GDM1 (cell line): ENCODE results near the gene CRYBG1.

Source experiments
- DNase-seq: peaks from one replicate; lab custom pipeline; 2025; lab: John Stamatoyannopoulos, UW

Gene CRYBG1

DNA sequence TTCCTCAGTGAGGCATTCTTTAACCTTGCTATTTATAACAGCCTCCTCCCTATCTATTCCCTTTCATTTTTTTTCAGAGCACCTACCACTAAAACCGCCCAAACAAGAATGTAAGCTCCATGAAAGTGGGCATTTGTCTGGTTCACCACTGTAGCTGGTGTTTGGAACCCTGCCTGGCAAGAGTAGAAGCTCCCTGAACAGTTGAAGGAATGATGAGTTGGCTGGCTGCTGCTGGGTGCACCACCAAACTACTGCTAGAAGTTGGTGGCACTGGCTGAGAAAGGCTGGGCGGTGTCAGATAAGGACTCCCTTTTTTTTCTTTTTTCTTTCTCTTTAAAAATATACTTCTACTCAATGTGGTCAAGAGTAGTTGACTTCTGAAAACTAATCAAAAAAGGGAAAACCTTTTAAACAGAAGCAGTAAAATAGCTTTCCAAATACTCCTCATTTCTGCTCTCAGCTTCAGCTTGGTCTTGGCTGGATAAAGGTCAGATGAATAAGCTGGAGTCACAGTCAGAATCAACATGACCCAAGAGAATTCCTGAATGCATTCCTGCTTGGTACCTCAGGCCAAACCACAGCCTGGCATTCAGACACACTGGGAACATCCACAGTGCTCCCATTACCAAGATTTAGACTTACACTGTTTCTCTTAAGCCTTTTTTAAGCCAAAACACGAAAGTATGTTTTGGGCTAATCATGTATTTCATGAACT, 230.8 kb downstream of the CRYBG1 start:
- DNase-seq, result no peak

DNA sequence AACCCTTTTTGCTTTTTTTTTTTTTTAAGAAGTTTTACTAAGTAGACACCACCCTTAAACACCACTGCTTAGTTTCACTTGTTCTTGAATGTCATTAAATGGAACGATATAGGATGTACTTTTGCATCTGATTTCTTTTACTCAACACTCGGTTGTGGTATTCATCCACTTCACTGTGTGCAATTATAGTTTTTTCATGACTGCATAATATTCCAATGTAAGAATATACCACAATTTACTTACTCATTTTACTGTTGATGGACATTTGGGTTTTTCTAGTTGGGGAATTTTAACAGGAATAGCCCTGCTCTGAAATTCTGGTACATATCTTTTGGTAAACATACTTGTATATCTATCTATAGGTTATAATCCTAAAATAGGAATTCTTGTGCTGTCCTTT, 238.9 kb downstream of the CRYBG1 start:
- no peak for DNase-seq

DNA sequence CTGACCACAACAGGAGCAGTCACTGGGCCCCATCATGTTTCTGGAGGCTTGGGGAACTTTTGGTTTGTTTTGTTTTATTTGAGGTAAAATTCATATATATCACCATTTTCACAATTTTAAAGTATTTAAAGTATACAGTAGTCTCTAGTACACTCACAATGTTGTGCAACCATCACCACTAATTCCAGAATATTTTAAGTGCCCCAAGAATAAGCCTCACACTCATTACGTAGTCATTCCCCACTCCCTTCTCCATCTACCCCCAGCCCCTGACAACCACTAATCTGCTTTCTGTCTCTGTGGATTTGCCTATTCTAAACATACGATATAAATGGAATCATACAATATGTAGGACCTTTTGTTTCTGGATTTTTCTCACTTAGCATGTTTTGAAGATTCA, 239.8 kb downstream of the CRYBG1 start:
- no peak for DNase-seq

DNA sequence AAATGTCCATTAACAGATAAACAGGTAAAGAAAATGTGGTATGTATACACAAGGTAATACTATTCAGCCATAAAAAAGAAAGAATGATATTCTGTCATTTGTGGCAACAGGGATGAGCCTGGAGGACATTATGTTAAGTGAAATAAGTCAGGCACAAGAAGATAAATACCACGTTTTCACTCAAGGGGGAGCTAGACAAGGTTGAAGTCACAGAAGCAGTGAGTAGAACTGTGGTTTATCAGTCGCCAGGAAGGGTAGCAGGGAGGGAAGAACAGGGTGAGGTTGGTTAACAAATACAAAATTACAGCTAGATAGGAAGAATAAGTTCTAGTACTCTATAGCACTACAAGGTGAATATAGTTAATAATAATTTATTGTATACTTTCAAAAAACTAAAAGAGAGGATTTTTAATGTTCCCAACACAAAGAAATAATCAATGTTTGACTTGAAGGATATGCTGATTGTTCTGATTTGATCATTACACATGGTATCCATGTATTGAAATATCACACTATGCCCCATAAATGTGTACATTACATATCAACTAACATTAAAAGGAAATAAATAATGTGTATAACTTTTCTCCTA, 247.7 kb downstream of the CRYBG1 start:
- peak; percentile 26 for DNase-seq

DNA sequence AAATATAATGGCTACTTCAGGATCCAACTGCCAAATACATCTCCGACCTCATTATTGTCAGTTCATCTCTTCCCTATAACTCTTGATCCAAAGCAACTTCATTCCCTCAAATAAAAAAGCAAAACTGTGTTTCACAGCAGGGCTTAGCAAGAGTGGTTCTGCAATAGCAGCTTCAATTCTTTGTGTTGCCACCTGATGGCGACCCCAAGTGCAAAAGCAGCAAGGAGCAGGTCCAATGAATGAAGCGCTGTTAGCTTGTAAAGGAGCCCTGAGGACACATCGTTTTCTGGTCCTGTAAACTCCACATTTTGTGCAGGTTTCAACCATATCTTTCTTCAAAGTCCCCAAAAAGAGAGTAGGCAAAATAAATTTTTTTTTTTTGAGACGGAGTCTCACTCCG, 249.2 kb downstream of the CRYBG1 start:
- no peak for DNase-seq

DNA sequence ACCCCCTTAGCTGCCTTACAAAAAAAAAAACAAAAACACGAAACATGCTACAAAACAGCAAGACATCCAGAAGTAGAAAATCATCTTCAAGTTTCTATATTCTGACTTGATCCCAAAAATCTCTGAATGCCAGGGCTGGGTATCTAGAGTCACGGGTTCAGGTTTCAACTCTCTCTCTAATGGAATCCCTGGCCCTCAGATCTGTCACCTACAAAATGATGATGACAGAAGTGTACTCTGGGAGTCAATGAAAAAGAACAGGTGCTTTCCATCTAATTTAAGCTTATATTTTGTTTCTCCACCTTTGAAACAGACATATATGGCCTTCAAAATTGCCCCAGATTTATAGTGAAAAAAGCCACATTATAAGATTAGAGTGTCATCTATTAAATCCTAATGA, 250.5 kb downstream of the CRYBG1 start:
- no peak for DNase-seq

DNA sequence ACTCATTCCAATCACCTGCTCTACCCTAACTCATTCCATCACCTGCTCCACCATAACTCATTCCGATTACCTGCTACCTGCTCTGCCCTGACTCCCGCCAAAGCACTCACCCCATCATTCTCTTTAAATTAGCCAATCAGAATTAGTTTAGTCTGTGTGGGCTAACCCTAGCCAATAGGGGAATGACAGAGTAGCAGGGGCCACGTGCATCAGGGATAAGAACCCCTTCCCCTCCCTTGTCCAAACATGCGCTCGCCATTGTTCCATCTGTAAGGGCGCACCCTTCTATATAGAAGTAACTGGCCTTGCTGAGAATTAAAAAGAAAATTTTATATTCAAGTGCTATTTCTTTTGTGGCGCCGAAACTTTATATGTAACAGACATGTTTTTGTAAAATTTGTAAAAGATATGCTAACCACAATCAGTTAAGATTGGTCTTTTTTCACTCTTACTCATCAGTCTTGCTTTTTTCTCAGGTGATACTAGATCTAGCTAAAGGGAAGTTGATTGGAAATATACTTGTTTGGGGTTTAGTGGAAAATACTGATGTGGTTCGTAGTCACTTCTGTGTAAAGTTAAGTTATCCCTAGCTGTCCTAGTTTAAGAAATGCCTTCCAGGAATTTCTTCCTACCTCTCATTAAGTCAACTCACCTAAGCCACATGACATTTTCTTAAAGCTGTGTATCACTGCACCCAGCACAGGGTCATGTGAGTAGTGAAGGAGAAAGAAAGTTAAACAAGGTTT, 252.3 kb downstream of the CRYBG1 start:
- DNase-seq, result no peak

DNA sequence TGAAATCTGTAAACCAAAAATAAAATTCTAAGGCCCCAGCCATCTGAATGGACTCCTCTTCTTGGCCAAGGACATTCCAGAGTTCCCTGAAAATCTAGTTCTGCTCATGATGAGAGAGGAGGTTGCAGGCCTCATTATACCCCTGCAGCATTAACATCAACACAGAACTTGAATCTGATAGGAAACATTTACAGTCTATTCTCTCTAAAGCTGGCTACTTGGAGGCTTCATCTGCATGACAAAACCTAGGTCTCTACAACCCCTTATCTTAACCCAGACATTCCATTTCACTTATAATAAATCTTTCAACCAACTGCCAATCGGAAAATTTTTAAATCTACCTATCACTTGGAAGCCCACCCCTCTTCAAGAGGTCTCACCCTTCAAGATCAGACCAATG, 253.1 kb downstream of the CRYBG1 start:
- DNase-seq, result no peak

DNA sequence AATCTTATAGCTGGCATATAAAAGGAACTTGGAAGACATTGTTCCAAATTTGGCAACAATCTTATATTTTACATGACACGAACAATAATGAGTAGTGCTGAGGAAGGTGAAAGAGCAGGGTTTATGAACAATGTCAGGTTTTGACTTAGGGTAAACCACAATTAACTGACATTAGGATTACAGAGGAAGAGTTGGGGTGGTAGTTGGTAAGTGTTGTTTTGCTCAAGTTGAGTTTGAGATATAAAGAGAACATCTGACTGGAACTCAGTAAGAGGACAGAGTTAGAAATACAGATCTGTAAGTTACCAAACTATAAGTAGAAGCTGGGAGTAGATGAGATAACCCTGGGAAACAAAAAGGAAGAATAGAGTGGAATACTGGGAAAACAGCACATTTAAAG, 253.6 kb downstream of the CRYBG1 start:
- DNase-seq, result no peak

DNA sequence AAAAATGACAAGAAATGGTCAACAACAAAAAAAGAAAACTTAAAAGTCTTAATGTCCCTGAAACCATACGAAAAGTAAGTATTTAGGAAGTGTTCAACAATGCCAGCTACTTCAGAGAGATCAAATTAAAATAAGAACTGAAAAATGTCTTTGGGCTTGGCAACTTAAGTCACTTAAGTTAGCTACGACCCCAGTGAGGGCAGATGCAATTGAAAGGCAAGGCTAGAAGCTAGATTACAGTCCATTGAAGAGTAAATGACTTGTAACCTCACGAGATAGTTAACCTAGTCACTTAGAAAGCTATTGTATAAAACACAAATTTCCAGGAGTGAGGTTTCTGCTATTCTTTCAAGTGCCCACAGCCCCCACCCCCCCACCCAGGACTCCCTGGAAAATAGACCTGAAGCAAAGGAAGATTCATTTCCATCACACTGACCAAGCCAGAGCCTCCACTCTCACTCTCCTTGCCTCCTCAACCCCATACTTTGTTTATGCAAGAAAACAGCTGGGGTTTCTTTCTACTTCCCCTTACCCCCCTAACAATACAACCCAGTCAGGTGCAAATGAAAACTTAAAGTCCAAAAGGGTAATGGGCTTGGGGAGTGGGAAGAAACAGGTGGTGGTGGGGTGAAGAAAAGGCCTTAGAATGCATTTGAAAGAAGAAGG, 254.2 kb downstream of the CRYBG1 start:
- no peak for DNase-seq

DNA sequence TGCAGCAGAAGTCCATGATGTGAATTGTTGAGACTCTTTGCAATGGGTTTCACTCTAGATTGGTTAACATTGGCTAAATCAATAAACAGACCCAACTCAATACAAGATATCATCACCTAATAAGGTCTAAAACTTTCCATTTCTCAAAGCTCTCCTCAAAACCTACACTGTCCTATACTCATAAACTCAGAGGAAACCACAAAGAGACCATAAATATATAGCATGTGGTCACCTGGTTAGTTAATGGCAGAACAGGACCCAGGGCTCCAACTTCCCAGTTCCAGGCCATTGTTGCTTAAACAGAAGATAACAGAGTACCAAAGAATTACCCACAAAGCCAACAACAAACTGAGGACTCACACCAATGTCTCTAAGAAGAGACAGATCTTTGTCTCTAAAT, 256.8 kb downstream of the CRYBG1 start:
- no peak for DNase-seq

DNA sequence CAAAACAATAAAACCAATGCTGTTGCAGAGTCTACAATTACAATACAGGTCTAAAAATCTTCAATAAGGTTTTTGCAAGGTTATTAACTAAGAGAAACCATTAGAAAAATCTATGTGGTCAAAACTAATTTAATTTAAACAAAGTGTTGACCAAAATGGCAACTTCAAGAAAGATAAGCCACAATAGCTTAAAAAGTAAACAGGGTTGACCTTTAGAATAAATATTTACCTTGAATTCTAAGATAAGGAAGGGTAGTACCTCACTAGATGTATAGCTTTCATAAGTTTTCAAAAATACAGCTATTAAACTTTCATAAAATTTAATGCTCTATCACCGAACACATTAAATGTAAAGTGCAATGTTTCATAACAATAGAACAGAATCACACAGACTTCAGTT, 257.3 kb downstream of the CRYBG1 start:
- no peak for DNase-seq

DNA sequence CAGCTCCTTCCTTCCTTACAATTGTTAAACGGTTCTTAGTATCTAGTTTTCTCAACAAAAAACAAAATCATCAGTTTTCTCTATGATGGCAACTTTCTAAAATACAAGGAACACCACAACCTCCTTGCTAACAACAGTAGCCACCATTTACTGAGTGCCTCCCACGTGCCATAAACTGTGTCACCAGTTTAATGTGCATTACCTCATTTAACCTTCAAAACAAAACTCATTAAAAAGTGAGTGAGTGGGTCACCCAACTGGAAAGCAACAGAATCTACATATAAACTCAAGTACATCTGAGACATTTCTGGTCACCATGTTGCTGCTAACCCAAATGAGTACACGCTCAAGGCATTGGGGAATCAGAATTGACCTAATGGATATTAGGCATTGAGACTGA, 257.8 kb downstream of the CRYBG1 start:
- no peak for DNase-seq

DNA sequence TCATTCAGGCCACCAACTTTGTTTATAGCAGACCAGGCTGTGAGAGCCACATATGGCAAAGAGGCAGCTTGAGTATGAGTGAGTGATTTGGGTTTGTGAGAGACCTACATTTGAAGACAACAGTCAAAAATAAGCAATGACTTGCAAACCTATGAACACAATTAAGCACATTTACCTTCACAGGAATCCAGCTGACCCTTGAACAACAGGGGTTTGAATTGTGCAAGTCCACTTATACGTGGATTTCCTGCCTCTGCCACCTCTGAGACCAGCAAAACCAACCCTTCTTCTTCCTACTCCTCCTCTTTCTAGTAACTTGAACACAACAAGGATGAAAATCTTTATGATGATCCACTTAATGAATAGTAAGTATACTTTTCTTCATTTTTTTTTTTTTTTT, 258.7 kb downstream of the CRYBG1 start:
- DNase-seq, result no peak

DNA sequence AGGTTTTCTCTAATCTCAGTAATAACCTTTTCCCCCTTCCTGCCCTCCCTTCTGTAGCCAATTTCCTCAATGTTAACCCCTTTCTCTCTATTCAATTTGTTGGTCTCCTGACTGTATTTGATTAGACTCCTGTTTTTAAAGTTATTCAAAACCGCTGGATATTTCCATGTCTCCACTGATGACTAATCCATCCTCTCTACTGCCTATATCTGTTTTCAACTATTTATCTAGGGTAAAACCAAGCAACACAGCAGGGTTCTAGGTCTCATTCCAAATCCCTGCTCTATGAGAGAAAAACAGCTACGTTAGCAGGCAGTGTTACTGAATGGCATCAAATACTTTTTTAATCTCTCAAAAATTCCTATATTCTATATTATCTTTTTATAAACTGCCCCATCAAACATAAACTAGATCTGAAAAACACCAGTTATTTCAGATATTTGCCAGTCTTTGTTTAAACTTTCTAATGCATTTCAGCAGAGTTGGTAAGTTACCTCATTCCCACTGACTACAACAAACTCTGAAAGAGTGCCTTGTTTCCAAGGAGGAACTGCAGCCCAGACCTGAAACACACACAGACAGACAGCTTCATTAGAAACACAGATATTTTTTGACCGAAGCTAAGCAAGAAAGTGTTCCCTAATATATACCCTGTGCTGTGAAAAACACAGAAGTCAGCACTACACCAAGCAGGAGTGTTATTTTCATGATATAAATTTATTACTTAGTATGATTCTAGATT, 260.6 kb downstream of the CRYBG1 start:
- DNase-seq, result no peak
